ENCODE data around the gene ABCA12.

DNA sequence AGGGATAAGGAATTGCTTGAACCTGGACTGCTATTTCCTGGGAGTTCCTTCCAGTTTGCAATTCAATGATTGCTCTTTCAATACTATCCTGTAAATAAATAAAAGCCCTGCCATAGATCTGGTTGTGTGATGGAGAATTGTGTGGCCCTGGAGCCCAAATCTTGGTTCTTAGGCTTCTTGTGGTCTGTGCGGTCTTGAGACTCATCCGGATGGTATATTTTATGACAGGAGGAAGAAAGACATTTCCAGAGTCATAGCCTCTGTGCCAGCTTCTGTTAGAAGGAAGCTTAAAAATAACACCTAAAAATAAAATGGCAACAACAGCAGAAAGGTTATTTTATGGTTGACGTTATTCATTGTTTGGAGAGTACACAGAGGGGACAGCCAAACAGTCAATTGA is 137.7 kb downstream of the ABCA12 start:
- TF ChIP-seq TCF12 (IDR thresholded peaks at IDR 0.05) (no peak), NRF1 (IDR thresholded peaks at IDR 0.05; ENCODE audit: low read depth, low read length) (no peak), POLR2AphosphoS5 (IDR thresholded peaks at IDR 0.05; ENCODE audit: low read depth, low read length) (no peak)
- TF ChIP-seq, protein P1, sequence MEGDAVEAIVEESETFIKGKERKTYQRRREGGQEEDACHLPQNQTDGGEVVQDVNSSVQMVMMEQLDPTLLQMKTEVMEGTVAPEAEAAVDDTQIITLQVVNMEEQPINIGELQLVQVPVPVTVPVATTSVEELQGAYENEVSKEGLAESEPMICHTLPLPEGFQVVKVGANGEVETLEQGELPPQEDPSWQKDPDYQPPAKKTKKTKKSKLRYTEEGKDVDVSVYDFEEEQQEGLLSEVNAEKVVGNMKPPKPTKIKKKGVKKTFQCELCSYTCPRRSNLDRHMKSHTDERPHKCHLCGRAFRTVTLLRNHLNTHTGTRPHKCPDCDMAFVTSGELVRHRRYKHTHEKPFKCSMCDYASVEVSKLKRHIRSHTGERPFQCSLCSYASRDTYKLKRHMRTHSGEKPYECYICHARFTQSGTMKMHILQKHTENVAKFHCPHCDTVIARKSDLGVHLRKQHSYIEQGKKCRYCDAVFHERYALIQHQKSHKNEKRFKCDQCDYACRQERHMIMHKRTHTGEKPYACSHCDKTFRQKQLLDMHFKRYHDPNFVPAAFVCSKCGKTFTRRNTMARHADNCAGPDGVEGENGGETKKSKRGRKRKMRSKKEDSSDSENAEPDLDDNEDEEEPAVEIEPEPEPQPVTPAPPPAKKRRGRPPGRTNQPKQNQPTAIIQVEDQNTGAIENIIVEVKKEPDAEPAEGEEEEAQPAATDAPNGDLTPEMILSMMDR (IDR thresholded peaks at IDR 0.05): no peak
- TF ChIP-seq, protein P2, sequence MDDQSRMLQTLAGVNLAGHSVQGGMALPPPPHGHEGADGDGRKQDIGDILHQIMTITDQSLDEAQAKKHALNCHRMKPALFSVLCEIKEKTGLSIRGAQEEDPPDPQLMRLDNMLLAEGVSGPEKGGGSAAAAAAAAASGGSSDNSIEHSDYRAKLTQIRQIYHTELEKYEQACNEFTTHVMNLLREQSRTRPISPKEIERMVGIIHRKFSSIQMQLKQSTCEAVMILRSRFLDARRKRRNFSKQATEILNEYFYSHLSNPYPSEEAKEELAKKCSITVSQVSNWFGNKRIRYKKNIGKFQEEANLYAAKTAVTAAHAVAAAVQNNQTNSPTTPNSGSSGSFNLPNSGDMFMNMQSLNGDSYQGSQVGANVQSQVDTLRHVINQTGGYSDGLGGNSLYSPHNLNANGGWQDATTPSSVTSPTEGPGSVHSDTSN (IDR thresholded peaks at IDR 0.05): no peak
